IMR-90 (cell line): ENCODE results near the gene IZUMO4. TPM values are rescaled to one million over a fixed set of nuclear protein-coding genes. Genes with fewer than 3 reads are reported as not detected.

ENCODE experiments used
- ATAC-seq: fragments of 200-7000 bp; cut with Tn5 transposase; 2 replicates; pipeline ENCODE4 v1.9.1; 2020; ENCODE audit warnings: low read depth, mild to moderate bottlenecking, moderate library complexity
- BruUV-seq: library from RNA; stranded (reverse); fragments of 400-500 nt; replicated peaks from 2 replicates; lab custom pipeline; 2021; lab: Mats Ljungman, UMichigan
- CTCF ChIA-PET: fragments of 300-600 bp; formaldehyde crosslinking; extraction: SDS; loops from one replicate; lab custom pipeline; 2021; ENCODE audit warnings: antibody characterized with exemption; lab: Yijun Ruan, JAX
- POLR2A ChIA-PET: fragments of 300-600 bp; sonication (Branson Sonifier 250); formaldehyde crosslinking; loops from one replicate; lab custom pipeline; 2022; ENCODE audit warnings: antibody characterized with exemption; ENCODE audit not compliant: unreplicated experiment; lab: Charles Lee
- DNase-seq: peaks from one replicate; pipeline ENCODE4 v3.0.0; 2013
- H2AFZ ChIP-seq: replicated peaks from 2 replicates; pipeline ENCODE3; 2013; ENCODE audit warnings: low read length, mild to moderate bottlenecking; ENCODE audit not compliant: poor library complexity
- H2AK5ac ChIP-seq: 2 replicates; pipeline ENCODE4 v1.6.1; 2013; ENCODE audit warnings: low read depth, low read length, inconsistent platforms
- H2AK9ac ChIP-seq: replicated peaks from 2 replicates; pipeline ENCODE3; 2013; ENCODE audit warnings: mild to moderate bottlenecking, low read depth, low read length, moderate library complexity; ENCODE audit not compliant: poor library complexity
- H2BK120ac ChIP-seq: 2 replicates; pipeline ENCODE4 v1.6.1; 2013; ENCODE audit warnings: low read depth, low read length, inconsistent platforms
- H2BK15ac ChIP-seq: 3 replicates; pipeline ENCODE4 v1.6.1; 2013; ENCODE audit warnings: low read depth, low read length, inconsistent platforms
- H2BK20ac ChIP-seq: 2 replicates; pipeline ENCODE4 v1.6.1; 2013; ENCODE audit warnings: low read depth, mild to moderate bottlenecking, inconsistent platforms, low read length, moderate library complexity
- H2BK5ac ChIP-seq: 2 replicates; pipeline ENCODE4 v1.6.1; 2013; ENCODE audit warnings: mild to moderate bottlenecking, low read depth, low read length, inconsistent platforms; ENCODE audit not compliant: poor library complexity, severe bottlenecking
- H3K14ac ChIP-seq: replicated peaks from 2 replicates; pipeline ENCODE4 v1.6.1; 2013; ENCODE audit warnings: low read depth, low read length, inconsistent platforms
- H3K18ac ChIP-seq: 2 replicates; pipeline ENCODE4 v1.6.1; 2013; ENCODE audit warnings: low read depth, low read length, control low read depth
- H3K23ac ChIP-seq: 2 replicates; pipeline ENCODE4 v1.6.1; 2013; ENCODE audit warnings: low read depth, low read length, inconsistent platforms
- H3K27ac ChIP-seq: 2 replicates; pipeline ENCODE4 v1.5.1; 2013; ENCODE audit warnings: mild to moderate bottlenecking, control low read depth, low read length; ENCODE audit not compliant: insufficient read depth
- H3K27me3 ChIP-seq: 2 replicates; pipeline ENCODE4 v1.6.1; 2013; ENCODE audit warnings: low read length; ENCODE audit not compliant: control insufficient read depth, insufficient read depth
- H3K36me3 ChIP-seq: 2 replicates; pipeline ENCODE4 v1.6.1; 2013; ENCODE audit warnings: low read length, mixed read lengths; ENCODE audit not compliant: control insufficient read depth, insufficient read depth
- H3K4ac ChIP-seq: 2 replicates; pipeline ENCODE4 v1.6.1; 2013; ENCODE audit warnings: low read depth, low read length, inconsistent platforms
- H3K4me1 ChIP-seq: 2 replicates; pipeline ENCODE4 v1.6.1; 2013; ENCODE audit warnings: low read length, mixed read lengths; ENCODE audit not compliant: control insufficient read depth, insufficient read depth
- H3K4me2 ChIP-seq: 2 replicates; pipeline ENCODE4 v1.6.1; 2013; ENCODE audit warnings: low read depth, mild to moderate bottlenecking, control low read depth, low read length, moderate library complexity
- H3K4me3 ChIP-seq: 2 replicates; pipeline ENCODE4 v1.5.1; 2013; ENCODE audit warnings: low read depth, mild to moderate bottlenecking, control low read depth, low read length, moderate library complexity; ENCODE audit not compliant: insufficient read depth
- H3K56ac ChIP-seq: 2 replicates; pipeline ENCODE4 v1.6.1; 2013; ENCODE audit warnings: low read length, inconsistent platforms; ENCODE audit not compliant: insufficient read depth; ENCODE audit errors: extremely low read depth
- H3K79me1 ChIP-seq, 2 experiments: 2 replicates each; pipeline ENCODE4 v1.6.1; 2013; ENCODE audit warnings: low read length in 2 of 2, inconsistent platforms in 1 of 2, low read depth in 1 of 2
- H3K9ac ChIP-seq: 2 replicates; pipeline ENCODE4 v1.6.1; 2013; ENCODE audit warnings: low read depth, low read length, control low read depth
- H3K9me1 ChIP-seq: 2 replicates; pipeline ENCODE4 v1.6.1; 2013; ENCODE audit warnings: low read length, inconsistent platforms; ENCODE audit not compliant: insufficient read depth
- H3K9me3 ChIP-seq: 2 replicates; pipeline ENCODE4 v1.6.1; 2013; ENCODE audit warnings: low read length; ENCODE audit not compliant: control insufficient read depth, insufficient read depth
- H4K20me1 ChIP-seq: 2 replicates; pipeline ENCODE4 v1.6.1; 2013; ENCODE audit warnings: low read length, inconsistent platforms; ENCODE audit not compliant: insufficient read depth
- H4K5ac ChIP-seq: 2 replicates; pipeline ENCODE4 v1.6.1; 2013; ENCODE audit warnings: mild to moderate bottlenecking, low read depth, low read length, control low read depth
- H4K8ac ChIP-seq, 2 experiments: 2 replicates each; pipeline ENCODE4 v1.6.1; 2013; ENCODE audit warnings: low read depth in 2 of 2, low read length in 2 of 2, control low read depth in 1 of 2, inconsistent platforms in 1 of 2
- H4K91ac ChIP-seq: 2 replicates; pipeline ENCODE4 v1.6.1; 2013; ENCODE audit warnings: low read depth, low read length, inconsistent platforms; ENCODE audit not compliant: insufficient read depth
- CEBPB ChIP-seq: IDR thresholded peaks from 2 replicates; pipeline ENCODE4 v1.6.1; 2012; ENCODE audit warnings: low read depth, low read length, improper control_type of control experiment
- CHD1 ChIP-seq: IDR thresholded peaks from 2 replicates; pipeline ENCODE4 v1.6.1; 2012; ENCODE audit warnings: low read depth, low read length, improper control_type of control experiment
- CTCF ChIP-seq: conservative IDR thresholded peaks from 2 replicates; pipeline ENCODE4 v1.5.1; 2012; ENCODE audit warnings: mild to moderate bottlenecking, low read depth, low read length, improper control_type of control experiment
- ELK1 ChIP-seq: fragments of 150-350 bp; IDR thresholded peaks from 2 replicates; pipeline ENCODE4 v1.6.1; 2016; ENCODE audit warnings: low read depth, mild to moderate bottlenecking, low read length, moderate library complexity, borderline replicate concordance
- FOS ChIP-seq: fragments of 150-350 bp; IDR thresholded peaks from 2 replicates; pipeline ENCODE4 v1.6.1; 2016; ENCODE audit warnings: low read depth, low read length
- NFE2L2 ChIP-seq: fragments of 150-350 bp; IDR thresholded peaks from 2 replicates; pipeline ENCODE4 v1.6.1; 2016; ENCODE audit warnings: low read depth, mild to moderate bottlenecking, low read length
- POLR2A ChIP-seq: IDR thresholded peaks from 2 replicates; pipeline ENCODE4 v1.6.1; 2012; ENCODE audit warnings: mild to moderate bottlenecking, low read depth, low read length
- RAD21 ChIP-seq: IDR thresholded peaks from 2 replicates; pipeline ENCODE4 v1.6.1; 2012; ENCODE audit warnings: low read length, improper control_type of control experiment
- SMC3 ChIP-seq: fragments of 150-350 bp; IDR thresholded peaks from 2 replicates; pipeline ENCODE4 v1.6.1; 2016; ENCODE audit warnings: low read depth, mild to moderate bottlenecking, antibody characterized with exemption, low read length, moderate library complexity
- USF2 ChIP-seq: fragments of 150-350 bp; IDR thresholded peaks from 2 replicates; pipeline ENCODE4 v1.6.1; 2017; ENCODE audit warnings: mild to moderate bottlenecking, antibody characterized with exemption, low read length, low read depth
- WGBS, 2 experiments: methylation state at CpG; one replicate each; pipeline versions ENCODE4 v1.1.5 to v1.1.7; 2013; ENCODE audit warnings: missing lambda C conversion rate in 2 of 2; ENCODE audit not compliant: insufficient read length in 1 of 2; ENCODE audit errors: extremely low coverage in 2 of 2; 5-methylcytosine and 5-hydroxymethylcytosine counted together
- dilution Hi-C: fragments of 300-500 bp; cut with HindIII; formaldehyde crosslinking; loops from one replicate; pipeline ENCODE4 v1.14.3; 2018; ENCODE audit warnings: low sequenced_read_pairs; ENCODE audit not compliant: unreplicated experiment
- in situ Hi-C: fragments of 300-500 bp; cut with MboI; formaldehyde crosslinking; loops from 3 replicates; pipeline ENCODE4 v1.14.3; 2019; ENCODE audit warnings: low sequenced_read_pairs, inconsistent platforms, mixed read lengths
- intact Hi-C: fragments of 100-400 bp; cut with micrococcal nuclease; formaldehyde crosslinking; loops from 2 replicates; pipeline ENCODE4 v1.10.0; 2022
- polyA plus RNA-seq, 3 experiments: library from polyadenylated mRNA; depleted of rRNA; stranded (reverse); fragments of >200 nt; gene quantifications; 2 replicates each; pipeline ENCODE4 v1.2.3, GENCODE V29; 2012; ENCODE audit warnings: low replicate concordance in 1 of 3
- total RNA-seq: library from RNA; depleted of rRNA; stranded (reverse); fragments of >200 nt; gene quantifications from 2 replicates; pipeline ENCODE4 v1.2.3, GENCODE V29; 2012

Gene IZUMO4
- total and polyA plus RNA-seq, 2 of the 4 experiments (the other 2 are of a cell fraction): 0.72 to 2.8 TPM

DNA sequence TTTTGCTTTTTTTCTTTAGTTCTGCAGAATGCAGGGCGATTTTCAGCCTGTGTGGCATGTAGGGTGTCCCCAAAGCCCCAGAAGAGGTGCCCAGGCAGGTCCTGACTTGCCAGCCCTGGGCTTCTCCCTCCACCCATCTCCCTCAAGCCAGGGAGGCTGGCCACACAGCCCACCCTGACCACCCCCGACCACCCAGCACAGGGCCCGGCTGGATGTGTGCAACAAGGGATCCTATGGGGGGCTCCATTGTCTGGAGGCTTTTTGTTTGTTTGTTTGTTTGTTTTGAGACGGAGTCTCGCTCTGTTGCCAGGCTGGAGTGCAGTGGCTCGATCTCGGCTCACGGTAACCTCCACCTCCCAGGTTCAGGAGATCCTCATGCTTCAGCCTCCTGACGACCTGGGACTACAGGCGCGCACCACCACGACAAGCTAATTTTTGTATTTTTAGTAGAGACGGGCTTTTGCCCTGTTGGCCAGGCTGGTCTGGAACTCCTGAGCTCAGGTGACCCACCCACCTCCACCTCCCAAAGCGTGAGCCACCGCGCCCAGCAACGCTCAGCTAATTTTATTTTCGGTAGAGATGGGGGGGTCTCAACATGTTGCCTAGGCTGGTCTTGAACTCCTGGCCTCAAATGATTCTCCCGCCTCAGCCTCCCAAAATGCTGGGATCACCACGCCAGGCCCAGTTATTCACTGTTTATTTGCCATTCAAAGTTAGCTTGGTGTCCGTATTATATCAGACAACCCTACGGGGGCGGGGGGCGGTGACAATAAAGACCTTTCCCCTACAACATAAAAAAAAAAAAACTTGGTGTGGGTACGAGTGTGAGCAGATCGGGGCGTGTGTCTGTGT, 37.9 kb upstream of the IZUMO4 start:
- BruUV-seq: no TSS peak
- in situ Hi-C loops: no loop called here
- intact Hi-C loops: no loop called here

More for the DNA sequence above, 37.9 kb upstream of the IZUMO4 start:
- peak overlapping the region; percentile 93 for H3K27ac ChIP-seq
- H3K4me2 ChIP-seq: no peak overlapping the region
- no CpG with 5 or more reads among the region's 27 CpGs for WGBS, 2 experiments
- H3K23ac ChIP-seq: peak overlapping the region; percentile 89
- peak overlapping the region; percentile 98 for H2AK9ac ChIP-seq
- H2BK15ac ChIP-seq: peak overlapping the region; percentile 89; the same call in 2 of the 3 replicates
- H4K91ac ChIP-seq: peak overlapping the region; percentile 97
- H3K27me3 ChIP-seq: no peaks in the 10 kb centered on the region
- no peak for DNase-seq
- peak overlapping the region; percentile 98 for H3K4ac ChIP-seq
- peak overlapping the region; percentile 93 to 98; a peak in 3 of 4 replicates for H4K8ac ChIP-seq
- no peaks in the 10 kb centered on the region for H4K20me1 ChIP-seq
- H3K9ac ChIP-seq: 0 out of 2 replicates have a peak overlapping the region, but pooled peaks have one; percentile 27
- H3K36me3 ChIP-seq: no peaks in the 10 kb centered on the region
- peak overlapping the region; percentile 11; the same call in 1 of the 2 replicates for H3K18ac ChIP-seq
- H2AFZ ChIP-seq: peak overlapping the region; percentile 79
- H3K56ac ChIP-seq: peak overlapping the region; percentile 52; the same call in 1 of the 2 replicates
- H2BK5ac ChIP-seq: peak overlapping the region; percentile 96
- TF ChIP-seq SMC3 (no peak), CHD1 (no peak), RAD21 (no peak), USF2 (no peak), CTCF (no peak), FOS (no peak), CEBPB (no peak), NFE2L2 (no peak), ELK1 (no peak), POLR2A (no peak)
- H3K4me1 ChIP-seq: peaks cover 32% of the 10 kb centered on the region
- peaks cover 15% of the 10 kb centered on the region for H3K9me1 ChIP-seq
- H2BK120ac ChIP-seq: peak overlapping the region; percentile 96
- POLR2A ChIA-PET: no interaction called here
- H3K4me3 ChIP-seq: no peak overlapping the region
- peak overlapping the region; percentile 92 for H2BK20ac ChIP-seq
- H4K5ac ChIP-seq: peak overlapping the region; percentile 98
- CTCF ChIA-PET: no interaction called here
- no peaks in the 10 kb centered on the region for H3K9me3 ChIP-seq
- dilution Hi-C loops: no loop called here
- peak overlapping the region; percentile 64 for H3K14ac ChIP-seq
- peaks cover 5 to 40% of the 10 kb centered on the region in 2 experiments; a peak in 3 of 4 replicates for H3K79me1 ChIP-seq
- ATAC-seq: no peak
- H2AK5ac ChIP-seq: peak overlapping the region; percentile 89
